ENCODE data around the gene LSM3. TPM values are rescaled to one million over a fixed set of nuclear protein-coding genes. Genes with fewer than 3 reads are reported as not detected.
A peak's percentile ranks its signal among the peaks of the same experiment; 100 is the strongest.

Gene LSM3
- total RNA-seq, 2 donors from 2014 or later = 4.9 TPM

- no peaks in the 10 kb centered on the region for H3K9me3 ChIP-seq
- no peaks in the 10 kb centered on the region for H3K27me3 ChIP-seq (replicated peaks; ENCODE audit: insufficient read depth)
- no peak overlapping the region for H3K27ac ChIP-seq
- peaks cover 72% of the 10 kb centered on the region for H3K36me3 ChIP-seq
- TF ChIP-seq CTCF (IDR thresholded peaks at IDR 0.05) = no peak
- no peak for DNase-seq (ENCODE audit: low spot score)
- ATAC-seq (ENCODE audit: insufficient number of reproducible peaks, low FRiP score, low read depth) = no peak
- H3K4me1 ChIP-seq (ENCODE audit: control insufficient read depth in 1 of 2, low read depth in 2 of 2) = peaks cover 10 to 40% of the 10 kb centered on the region in 2 donors
- H3K4me3 ChIP-seq = no peak overlapping the region
Measured at GRCh38 chr3:14135581-14135980, 43.0 kb upstream of the LSM3 start.

GRCh38 chr3:14137004-14137403 lies 41.6 kb upstream of the LSM3 start:
- Histone ChIP-seq H3K4me3 (no peak overlapping the region), H3K9me3 (no peaks in the 10 kb centered on the region), H3K27ac (peak overlapping the region; percentile 78 to 86), H3K4me1 (ENCODE audit: control insufficient read depth in 1 of 2, low read depth in 2 of 2) (peaks cover 19 to 54% of the 10 kb centered on the region in 2 donors), H3K36me3 (peaks cover 65% of the 10 kb centered on the region), H3K27me3 (replicated peaks; ENCODE audit: insufficient read depth) (no peaks in the 10 kb centered on the region)
- TF ChIP-seq CTCF (IDR thresholded peaks at IDR 0.05) = no peak
- DNase-seq (ENCODE audit: low spot score) (no peak), ATAC-seq (ENCODE audit: insufficient number of reproducible peaks, low FRiP score, low read depth) (peak; percentile 24)

- no peak for DNase-seq (ENCODE audit: low spot score)
- ATAC-seq (ENCODE audit: insufficient number of reproducible peaks, low FRiP score, low read depth) = no peak
Measured at GRCh38 chr3:14137445-14137844, 41.2 kb upstream of the LSM3 start.

GRCh38 chr3:14138109-14138877 lies 40.3 kb upstream of the LSM3 start:
- peaks cover 54% of the 10 kb centered on the region for H3K36me3 ChIP-seq
- no peaks in the 10 kb centered on the region for H3K9me3 ChIP-seq
- no peak overlapping the region for H3K4me3 ChIP-seq
- peak overlapping the region; percentile 86 to 98 for H3K27ac ChIP-seq
- no peaks in the 10 kb centered on the region for H3K27me3 ChIP-seq (replicated peaks; ENCODE audit: insufficient read depth)
- no peak for ATAC-seq (ENCODE audit: insufficient number of reproducible peaks, low FRiP score, low read depth)
- TF ChIP-seq CTCF (IDR thresholded peaks at IDR 0.05) = no peak
- no peak for DNase-seq (ENCODE audit: low spot score)
- H3K4me1 ChIP-seq (ENCODE audit: control insufficient read depth in 1 of 2, low read depth in 2 of 2) = peaks cover 29 to 67% of the 10 kb centered on the region in 2 donors

More at GRCh38 chr3:14137445-14137844, 41.2 kb upstream of the LSM3 start:
- TF ChIP-seq CTCF (IDR thresholded peaks at IDR 0.05) = no peak
- no peaks in the 10 kb centered on the region for H3K9me3 ChIP-seq
- peak overlapping the region; percentile 78 to 86 for H3K27ac ChIP-seq
- H3K4me3 ChIP-seq = no peak overlapping the region
- H3K36me3 ChIP-seq = peaks cover 63% of the 10 kb centered on the region
- peaks cover 21 to 58% of the 10 kb centered on the region in 2 donors for H3K4me1 ChIP-seq (ENCODE audit: control insufficient read depth in 1 of 2, low read depth in 2 of 2)
- no peaks in the 10 kb centered on the region for H3K27me3 ChIP-seq (replicated peaks; ENCODE audit: insufficient read depth)

- Histone ChIP-seq H3K9me3 (no peaks in the 10 kb centered on the region), H3K27ac (peak overlapping the region; percentile 94 to 98), H3K36me3 (peaks cover 47% of the 10 kb centered on the region), H3K4me3 (no peak overlapping the region), H3K27me3 (replicated peaks; ENCODE audit: insufficient read depth) (no peaks in the 10 kb centered on the region), H3K4me1 (ENCODE audit: control insufficient read depth in 1 of 2, low read depth in 2 of 2) (peaks cover 31 to 75% of the 10 kb centered on the region in 2 donors)
- ATAC-seq (ENCODE audit: insufficient number of reproducible peaks, low FRiP score, low read depth) = no peak
- DNase-seq (ENCODE audit: low spot score) = no peak
- TF ChIP-seq CTCF (IDR thresholded peaks at IDR 0.05) = no peak
Measured at GRCh38 chr3:14138878-14139655, 39.5 kb upstream of the LSM3 start.

Measured in thoracic aorta (tissue), 2 donors.